HCT116 (cell line): ENCODE data around the gene AQP1. TPM values are rescaled to one million over a fixed set of nuclear protein-coding genes. Genes with fewer than 3 reads are reported as not detected.

Experiments used
- ATAC-seq: fragments of 200-7000 bp; cut with Tn5 transposase; 2 replicates; pipeline ENCODE4 v1.9.1; 2020; ENCODE audit warnings: mild to moderate bottlenecking, moderate library complexity
- BruUV-seq: library from RNA; stranded (reverse); fragments of 400-500 nt; replicated peaks from 2 replicates; lab custom pipeline; 2021; lab: Mats Ljungman, UMichigan
- CTCF ChIA-PET: fragments of 300-600 bp; sonication (Branson Sonifier 250); formaldehyde crosslinking; loops from one replicate; lab custom pipeline; 2021; ENCODE audit warnings: antibody characterized with exemption; lab: Charles Lee
- POLR2A ChIA-PET: fragments of 300-600, 350-600 bp; sonication (Branson Sonifier 250); formaldehyde crosslinking; loops from one replicate; lab custom pipeline; 2021; ENCODE audit warnings: antibody characterized with exemption; lab: Charles Lee
- RAD21 ChIA-PET, 2 experiments: fragments of 300-600 bp; sonication (Branson Sonifier 250); formaldehyde crosslinking; loops; one replicate each; lab custom pipeline; 2023; ENCODE audit warnings: low total read pairs in 2 of 2; ENCODE audit not compliant: uncharacterized antibody in 2 of 2, unreplicated experiment in 2 of 2, low non-redundant PET in 1 of 2; lab: Charles Lee
- DNase-seq: peaks from one replicate; pipeline ENCODE4 v3.0.0-alpha.2; 2010; ENCODE audit warnings: low read depth, low spot score
- H2AFZ ChIP-seq: fragments of 200-600 bp; shearing (Covaris generic), sonication (generic); 2 replicates; pipeline ENCODE4 v1.6.1; 2017; ENCODE audit warnings: low read depth, mixed run types, mixed read lengths, antibody characterized with exemption, low read length; ENCODE audit not compliant: poor library complexity, severe bottlenecking
- H3K27ac ChIP-seq: 2 replicates; pipeline ENCODE4 v1.5.1; 2012; ENCODE audit warnings: low read depth, low read length
- H3K27me3 ChIP-seq: fragments of 200-600 bp; sonication (generic); 2 replicates; pipeline ENCODE4 v1.6.1; 2016; ENCODE audit warnings: mixed run types, low read length, mixed read lengths; ENCODE audit not compliant: insufficient read depth
- H3K36me3 ChIP-seq, 2 experiments: fragments of 200-500 bp in 1 of 2; fragments of 200-600 bp in 1 of 2; sonication (Bioruptor generic) in 1 of 2; sonication (generic) in 1 of 2; 2 replicates each; pipeline versions ENCODE4 v1.5.1 to v1.6.1; 2014 to 2016; ENCODE audit warnings: low read length in 2 of 2, inconsistent platforms in 1 of 2, mixed read lengths in 1 of 2, mixed run types in 1 of 2; ENCODE audit not compliant: insufficient read depth in 2 of 2, control insufficient read depth in 1 of 2
- H3K4me1 ChIP-seq, 2 experiments: fragments of 200-600 bp in 1 of 2; sonication (generic) in 1 of 2; 2 replicates each; pipeline versions ENCODE4 v1.5.1 to v1.6.1; 2012 to 2017; ENCODE audit warnings: low read length in 2 of 2, inconsistent platforms in 1 of 2, mild to moderate bottlenecking in 1 of 2, mixed read lengths in 1 of 2, mixed run types in 1 of 2, moderate library complexity in 1 of 2; ENCODE audit not compliant: insufficient read depth in 2 of 2, control insufficient read depth in 1 of 2
- H3K4me2 ChIP-seq: fragments of 200-600 bp; sonication (generic); 2 replicates; pipeline ENCODE4 v1.6.1; 2017; ENCODE audit warnings: mixed run types, low read length, mixed read lengths
- H3K4me3 ChIP-seq, 2 experiments: fragments of 200-600 bp in 1 of 2; sonication (generic) in 1 of 2; replicated peaks in 1 of 2; 2 replicates each; pipeline ENCODE4 v1.5.1; 2011 to 2016; ENCODE audit warnings: low read length in 2 of 2, control low read depth in 1 of 2, low read depth in 1 of 2, mild to moderate bottlenecking in 1 of 2, mixed read lengths in 1 of 2, mixed run types in 1 of 2
- H3K79me2 ChIP-seq: fragments of 200-600 bp; sonication (generic); 2 replicates; pipeline ENCODE4 v1.6.1; 2017; ENCODE audit warnings: mild to moderate bottlenecking, mixed run types, low read length, moderate library complexity, mixed read lengths; ENCODE audit not compliant: insufficient read depth
- H3K9ac ChIP-seq: fragments of 200-600 bp; sonication (generic); 2 replicates; pipeline ENCODE4 v1.6.1; 2016; ENCODE audit warnings: low read length, mixed read lengths
- H3K9me2 ChIP-seq: fragments of 200-600 bp; sonication (generic), shearing (Covaris generic); 2 replicates; pipeline ENCODE4 v1.6.1; 2017; ENCODE audit warnings: mixed run types, mild to moderate bottlenecking, moderate library complexity; ENCODE audit not compliant: insufficient read depth
- H3K9me3 ChIP-seq, 2 experiments: fragments of 200-500 bp in 1 of 2; fragments of 200-600 bp in 1 of 2; sonication (Bioruptor generic) in 1 of 2; sonication (generic) in 1 of 2; 2 replicates each; pipeline ENCODE4 v1.6.1; 2014 to 2017; ENCODE audit warnings: low read length in 2 of 2, mixed read lengths in 2 of 2, inconsistent platforms in 1 of 2, low read depth in 1 of 2, mild to moderate bottlenecking in 1 of 2, mixed run types in 1 of 2, moderate library complexity in 1 of 2; ENCODE audit not compliant: control insufficient read depth in 1 of 2, insufficient read depth in 1 of 2
- H4K20me1 ChIP-seq: fragments of 200-600 bp; sonication (generic), shearing (Covaris generic); 2 replicates; pipeline ENCODE4 v1.6.1; 2017; ENCODE audit warnings: mixed run types, mild to moderate bottlenecking, moderate library complexity; ENCODE audit not compliant: insufficient read depth
- CBX3 ChIP-seq: IDR thresholded peaks from 2 replicates; pipeline ENCODE4 v1.6.1; 2012; ENCODE audit warnings: low read depth
- CEBPB ChIP-seq: IDR thresholded peaks from 2 replicates; pipeline ENCODE4 v1.6.1; 2012; ENCODE audit warnings: low read depth
- CTCF ChIP-seq, 3 experiments: fragments of 200-600 bp in 1 of 3; sonication (generic) in 1 of 3; IDR thresholded peaks in 2 of 3; conservative IDR thresholded peaks in 1 of 3; 2 replicates each; pipeline ENCODE4 v1.5.1; 2012 to 2017; ENCODE audit warnings: low read depth in 2 of 3, low read length in 2 of 3, antibody characterized with exemption in 1 of 3, borderline replicate concordance in 1 of 3, control low read depth in 1 of 3, mild to moderate bottlenecking in 1 of 3, mixed read lengths in 1 of 3, mixed run types in 1 of 3, moderate library complexity in 1 of 3; ENCODE audit not compliant: insufficient read depth in 1 of 3
- ELF1 ChIP-seq: IDR thresholded peaks from 2 replicates; pipeline ENCODE4 v1.6.1; 2012; ENCODE audit warnings: low read depth, borderline replicate concordance
- EZH2 ChIP-seq: fragments of 200-600 bp; sonication (generic); IDR thresholded peaks from 2 replicates; pipeline ENCODE4 v1.6.1; 2017; ENCODE audit warnings: antibody characterized with exemption, mixed run types
- EZH2phosphoT487 ChIP-seq: fragments of 200-600 bp; IDR thresholded peaks from 2 replicates; pipeline ENCODE4 v1.6.1; 2018; ENCODE audit warnings: antibody characterized with exemption, borderline replicate concordance
- FOSL1 ChIP-seq: IDR thresholded peaks from 2 replicates; pipeline ENCODE4 v1.6.1; 2012; ENCODE audit warnings: low read depth
- JUND ChIP-seq: IDR thresholded peaks from 2 replicates; pipeline ENCODE4 v1.6.1; 2012
- RAD21 ChIP-seq: IDR thresholded peaks from 2 replicates; pipeline ENCODE4 v1.6.1; 2012; ENCODE audit warnings: low read depth, mild to moderate bottlenecking
- SP1 ChIP-seq: IDR thresholded peaks from 2 replicates; pipeline ENCODE4 v1.6.1; 2012; ENCODE audit warnings: low read depth
- TCF7L2 ChIP-seq: IDR thresholded peaks from 2 replicates; pipeline ENCODE4 v1.7.0; 2011; ENCODE audit warnings: borderline replicate concordance, inconsistent platforms; ENCODE audit not compliant: insufficient read depth, insufficient read length; ENCODE audit errors: extremely low read depth
- YY1 ChIP-seq: IDR thresholded peaks from 2 replicates; pipeline ENCODE4 v1.6.1; 2011; ENCODE audit warnings: low read length, low read depth, moderate library complexity, mild to moderate bottlenecking; ENCODE audit not compliant: insufficient replicate concordance; ENCODE audit errors: extremely low read depth
- ZBTB33 ChIP-seq: IDR thresholded peaks from 2 replicates; pipeline ENCODE4 v1.6.1; 2011; ENCODE audit warnings: mild to moderate bottlenecking, low read length, moderate library complexity; ENCODE audit not compliant: insufficient replicate concordance; ENCODE audit errors: extremely low read depth
- ZFX ChIP-seq: fragments of 450-650 bp; IDR thresholded peaks from 2 replicates; pipeline ENCODE4 v1.6.1; 2017
- ZNF274 ChIP-seq: fragments of 200-500 bp; sonication (Bioruptor generic); IDR thresholded peaks from 2 replicates; pipeline ENCODE4 v1.6.1; 2014; ENCODE audit warnings: mild to moderate bottlenecking, low read depth, low read length, inconsistent platforms
- intact Hi-C: fragments of 100-400 bp; cut with micrococcal nuclease; formaldehyde crosslinking; loops from 2 replicates; pipeline ENCODE4 v1.10.0; 2022
- total RNA-seq: library from RNA; stranded (reverse); gene quantifications from one replicate; pipeline ENCODE4 v1.2.1, GENCODE V29; 2021; ENCODE audit not compliant: unreplicated experiment
- TF ChIP-seq, protein P1 (sequence below): IDR thresholded peaks from 2 replicates; pipeline ENCODE4 v1.6.1; 2012

Gene AQP1
- total RNA-seq, 1 experiment from 2014 or later: 2.0 TPM

- peaks cover 0 to 4% of the 10 kb centered on the region in 2 experiments; a peak in 2 of 4 replicates for H3K4me1 ChIP-seq
- intact Hi-C loops: no loop called here
- CTCF ChIA-PET: no interaction called here
- H3K9me3 ChIP-seq: no peaks in the 10 kb centered on the region
- H4K20me1 ChIP-seq: no peaks in the 10 kb centered on the region
- no peak overlapping the region for H3K9ac ChIP-seq
- H3K79me2 ChIP-seq: no peaks in the 10 kb centered on the region
- H3K4me3 ChIP-seq: no peak overlapping the region
- BruUV-seq: no TSS peak
- no peak overlapping the region for H3K27ac ChIP-seq
- no peaks in the 10 kb centered on the region for H3K36me3 ChIP-seq
- H3K27me3 ChIP-seq: no peaks in the 10 kb centered on the region
- RAD21 ChIA-PET: no interaction called here
- H3K4me2 ChIP-seq: no peak overlapping the region
- no peaks in the 10 kb centered on the region for H3K9me2 ChIP-seq
- no peak for ATAC-seq
- POLR2A ChIA-PET: no interaction called here
- H2AFZ ChIP-seq: no peak overlapping the region
- DNase-seq: no peak
- TF ChIP-seq FOSL1 (no peak), ELF1 (no peak), EZH2phosphoT487 (no peak), JUND (no peak), CBX3 (no peak), ZBTB33 (no peak), SP1 (no peak), CTCF (IDR thresholded peaks at IDR 0.05 in 2 of 3, conservative IDR thresholded peaks at IDR 0.05 in 1 of 3; ENCODE audit: borderline replicate concordance in 1 of 3, insufficient read depth in 1 of 3, low read depth in 2 of 3, low read length in 2 of 3) (no peak), ZNF274 (no peak), TCF7L2 (no peak), RAD21 (no peak), CEBPB (no peak), ZFX (no peak), EZH2 (no peak), YY1 (no peak)
- TF ChIP-seq, protein P1, sequence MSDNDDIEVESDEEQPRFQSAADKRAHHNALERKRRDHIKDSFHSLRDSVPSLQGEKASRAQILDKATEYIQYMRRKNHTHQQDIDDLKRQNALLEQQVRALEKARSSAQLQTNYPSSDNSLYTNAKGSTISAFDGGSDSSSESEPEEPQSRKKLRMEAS: no peak
Observed at GRCh38 chr7:30893357-30893756, 18.3 kb upstream of the AQP1 start.
